ENCODE measurements around the gene NCK2. TPM values are rescaled to one million over a fixed set of nuclear protein-coding genes. Genes with fewer than 3 reads are reported as not detected.

NCK2 gene
- total RNA-seq, 2 donors from 2014 or later: 41.0 to 50.0 TPM

- TF ChIP-seq CTCF (IDR thresholded peaks at IDR 0.05): no peak
- ATAC-seq (ENCODE audit: insufficient number of reproducible peaks, low FRiP score, low read depth): no peak
- no peak for DNase-seq (ENCODE audit: low spot score)
Observed at GRCh38 chr2:105889046-105889445, 144.3 kb downstream of the NCK2 start.

DNA sequence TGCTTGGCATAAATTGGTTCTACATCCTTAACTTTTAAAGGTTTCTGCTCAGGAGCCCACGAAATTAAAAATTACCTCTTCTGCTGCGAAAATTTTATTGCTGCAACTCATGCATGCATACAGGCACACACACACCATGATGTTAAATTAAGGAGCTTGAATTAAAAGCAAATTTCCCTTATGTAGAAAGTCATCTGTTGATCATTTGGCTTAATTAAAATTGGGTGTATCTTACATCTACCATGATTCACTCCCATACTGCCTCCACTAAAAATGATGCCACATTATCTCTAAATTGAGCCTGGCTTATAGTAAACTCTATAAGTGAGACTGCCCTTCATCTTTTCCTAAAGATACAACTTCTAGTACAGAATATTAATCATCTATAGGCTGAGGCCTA lies 145.4 kb downstream of the NCK2 start:
- no peak for DNase-seq (ENCODE audit: low spot score)
- H3K27me3 ChIP-seq (replicated peaks; ENCODE audit: insufficient read depth): no peaks in the 10 kb centered on the region
- no peak for TF ChIP-seq CTCF (IDR thresholded peaks at IDR 0.05)
- H3K36me3 ChIP-seq: peaks cover 4% of the 10 kb centered on the region
- H3K4me3 ChIP-seq: no peak overlapping the region
- no peak for ATAC-seq (ENCODE audit: insufficient number of reproducible peaks, low FRiP score, low read depth)
- peaks cover 4% of the 10 kb centered on the region for H3K9me3 ChIP-seq
- peaks cover 22 to 54% of the 10 kb centered on the region in 2 donors for H3K4me1 ChIP-seq (ENCODE audit: control insufficient read depth in 1 of 2, low read depth in 2 of 2)
- peak overlapping the region; percentile 30 to 39 for H3K27ac ChIP-seq

More at GRCh38 chr2:105889046-105889445, 144.3 kb downstream of the NCK2 start:
- Histone ChIP-seq H3K36me3 (peaks cover 4% of the 10 kb centered on the region), H3K4me1 (ENCODE audit: control insufficient read depth in 1 of 2, low read depth in 2 of 2) (peaks cover 32 to 65% of the 10 kb centered on the region in 2 donors), H3K4me3 (no peak overlapping the region), H3K27ac (peak overlapping the region in 1 of 2 donors; percentile 36), H3K27me3 (replicated peaks; ENCODE audit: insufficient read depth) (no peaks in the 10 kb centered on the region), H3K9me3 (peaks cover 4% of the 10 kb centered on the region)

GRCh38 chr2:105890856-105891255 lies 146.1 kb downstream of the NCK2 start:
- peaks cover 16 to 46% of the 10 kb centered on the region in 2 donors for H3K4me1 ChIP-seq (ENCODE audit: control insufficient read depth in 1 of 2, low read depth in 2 of 2)

DNA sequence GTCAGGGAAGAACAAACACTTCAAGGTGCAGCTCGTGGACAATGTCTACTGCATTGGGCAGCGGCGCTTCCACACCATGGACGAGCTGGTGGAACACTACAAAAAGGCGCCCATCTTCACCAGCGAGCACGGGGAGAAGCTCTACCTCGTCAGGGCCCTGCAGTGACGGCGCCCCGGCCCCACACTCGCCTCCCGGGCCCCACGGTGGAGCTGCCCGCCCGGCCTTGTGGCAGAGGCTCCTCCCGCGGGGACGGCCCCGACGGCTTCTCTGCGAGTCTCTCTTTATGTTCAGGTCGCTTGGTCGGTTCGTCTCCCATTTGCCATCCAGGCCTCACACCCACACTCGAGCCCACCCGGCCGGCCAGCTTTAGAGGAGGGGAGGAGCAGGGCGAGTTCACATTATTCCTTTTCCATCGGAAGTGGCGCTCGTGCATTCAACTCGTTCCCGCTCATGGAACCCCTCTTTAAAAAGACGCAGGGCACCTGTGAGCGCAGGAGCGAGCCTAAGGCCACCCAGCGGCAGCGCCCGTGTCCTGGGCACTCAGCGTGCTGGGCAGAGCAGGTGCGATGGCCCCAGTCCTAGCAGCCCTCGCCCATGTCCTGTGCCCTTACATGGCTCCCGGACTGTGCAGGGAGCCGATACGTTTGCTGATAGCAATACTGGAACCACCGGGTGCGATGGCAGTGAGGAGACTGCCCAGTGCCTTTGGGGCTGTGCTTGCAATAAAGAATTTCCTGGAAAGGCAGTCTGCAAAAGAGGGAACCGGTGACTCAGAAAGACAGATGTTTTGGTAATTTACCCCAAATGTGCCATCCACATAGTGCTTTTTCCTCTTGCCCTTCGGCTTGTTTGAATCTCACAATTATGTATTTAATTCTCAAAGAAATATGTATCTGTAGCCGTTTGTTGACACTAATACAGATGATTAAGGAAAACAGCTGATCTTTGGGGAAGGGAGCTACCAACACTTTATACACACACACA lies 148.6 kb downstream of the NCK2 start:
- Histone ChIP-seq H3K27ac (no peak overlapping the region), H3K4me3 (no peak overlapping the region), H3K36me3 (peaks cover 4% of the 10 kb centered on the region), H3K4me1 (ENCODE audit: control insufficient read depth in 1 of 2, low read depth in 2 of 2) (peaks cover 0 to 22% of the 10 kb centered on the region in 2 donors), H3K27me3 (replicated peaks; ENCODE audit: insufficient read depth) (no peaks in the 10 kb centered on the region), H3K9me3 (peaks cover 4% of the 10 kb centered on the region)
- DNase-seq (ENCODE audit: low spot score) (no peak), ATAC-seq (ENCODE audit: insufficient number of reproducible peaks, low FRiP score, low read depth) (no peak)
- no peak for TF ChIP-seq CTCF (IDR thresholded peaks at IDR 0.05)

More at GRCh38 chr2:105890856-105891255, 146.1 kb downstream of the NCK2 start:
- H3K4me3 ChIP-seq: no peak overlapping the region
- peaks cover 4% of the 10 kb centered on the region for H3K9me3 ChIP-seq
- ATAC-seq (ENCODE audit: insufficient number of reproducible peaks, low FRiP score, low read depth): no peak
- H3K27me3 ChIP-seq (replicated peaks; ENCODE audit: insufficient read depth): no peaks in the 10 kb centered on the region
- no peak for TF ChIP-seq CTCF (IDR thresholded peaks at IDR 0.05)
- H3K36me3 ChIP-seq: peaks cover 4% of the 10 kb centered on the region
- H3K27ac ChIP-seq: peak overlapping the region in 1 of 2 donors; percentile 30
- DNase-seq (ENCODE audit: low spot score): no peak

DNA sequence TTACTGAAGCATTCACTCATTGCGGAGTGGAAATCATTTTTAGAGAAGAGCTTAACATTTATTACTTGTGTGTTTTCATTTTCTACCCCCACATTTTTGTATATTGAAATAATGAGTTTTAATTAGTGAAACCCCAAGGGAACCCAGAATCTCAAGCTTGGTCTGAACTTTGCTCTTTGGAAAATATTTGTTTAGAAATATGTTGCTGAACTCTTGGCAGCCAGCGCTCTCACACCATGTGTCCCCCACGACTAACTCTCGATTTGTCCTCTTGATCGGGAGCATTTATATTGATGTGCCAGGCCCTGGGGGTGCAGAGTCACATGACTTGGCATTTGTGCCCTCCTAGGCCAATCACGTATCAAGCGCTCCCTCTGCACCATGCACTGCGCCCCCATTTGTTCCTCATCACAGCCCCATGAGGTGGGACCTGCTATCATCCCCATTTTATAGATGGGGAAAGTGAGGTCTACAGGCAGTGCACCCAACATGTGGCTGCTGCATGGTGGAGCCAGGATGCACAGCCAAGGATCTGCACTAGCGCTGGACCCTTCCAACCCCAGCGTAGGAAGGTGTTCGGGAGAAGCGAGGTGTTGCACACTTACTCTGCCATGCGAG lies 149.7 kb downstream of the NCK2 start:
- TF ChIP-seq CTCF (IDR thresholded peaks at IDR 0.05): no peak
- H3K27ac ChIP-seq: no peak overlapping the region
- no peaks in the 10 kb centered on the region for H3K27me3 ChIP-seq (replicated peaks; ENCODE audit: insufficient read depth)
- peaks cover 4% of the 10 kb centered on the region for H3K36me3 ChIP-seq
- DNase-seq (ENCODE audit: low spot score) (no peak), ATAC-seq (ENCODE audit: insufficient number of reproducible peaks, low FRiP score, low read depth) (no peak)
- H3K4me1 ChIP-seq (ENCODE audit: control insufficient read depth in 1 of 2, low read depth in 2 of 2): peaks cover 0 to 13% of the 10 kb centered on the region in 2 donors
- H3K9me3 ChIP-seq: no peaks in the 10 kb centered on the region
- no peak overlapping the region for H3K4me3 ChIP-seq
